ENCODE data around the gene ARHGEF39.

GRCh38 chr9:35618854-35619799 is 45.9 kb downstream of the ARHGEF39 start:
- no peak for TF ChIP-seq CTCF (IDR thresholded peaks at IDR 0.05; ENCODE audit: insufficient read depth, low read depth, low read length)
- TF ChIP-seq EZH2 (IDR thresholded peaks at IDR 0.05; ENCODE audit: insufficient read depth, low read length) = no peak
